ENCODE data around the gene PRDM16.

DNA sequence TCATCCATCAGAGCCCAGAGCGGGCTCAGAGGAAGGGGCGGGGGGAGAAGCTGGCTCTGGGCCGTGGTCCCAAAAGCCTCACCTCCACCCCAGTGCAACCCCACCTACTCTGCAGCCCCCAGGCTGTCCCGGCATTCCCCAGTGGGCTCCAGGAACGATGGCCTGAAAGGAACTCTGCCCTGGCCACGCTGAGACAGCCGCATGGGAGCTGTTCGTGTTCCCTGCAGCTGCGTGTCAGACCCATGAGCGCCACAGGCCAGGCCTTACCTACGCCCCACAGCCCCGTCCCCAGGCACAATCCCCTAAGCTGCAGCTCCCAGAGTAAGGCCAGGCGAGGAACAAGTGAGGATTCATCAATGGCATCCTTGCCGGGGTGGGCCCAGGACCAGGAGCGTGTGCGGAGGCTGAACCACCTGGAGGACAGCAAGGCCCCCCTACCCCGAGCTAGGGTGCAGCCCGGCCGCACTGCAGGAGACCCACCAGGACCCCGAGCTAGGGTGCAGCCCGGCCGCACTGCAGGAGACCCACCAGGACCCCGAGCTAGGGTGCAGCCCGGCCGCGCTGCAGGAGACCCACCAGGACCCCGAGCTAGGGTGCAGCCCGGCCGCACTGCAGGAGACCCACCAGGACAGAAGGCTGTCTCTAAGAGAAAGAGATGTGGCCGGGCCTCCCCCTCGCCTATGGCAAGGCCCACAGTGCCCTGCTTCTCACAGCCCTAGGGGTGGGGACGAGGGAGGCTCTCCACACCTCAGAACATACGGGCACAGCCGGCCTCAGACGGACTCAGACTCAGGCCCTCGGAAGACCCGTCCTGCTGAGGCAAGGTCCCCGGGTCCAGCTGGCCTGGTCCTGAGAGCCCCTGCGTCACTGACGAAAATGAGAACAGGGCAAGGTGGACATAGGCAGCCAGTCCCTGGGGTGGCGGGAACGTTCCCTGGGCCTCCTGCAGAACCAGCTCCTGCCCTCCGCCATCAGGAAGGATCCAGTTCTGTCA is 359.0 kb downstream of the PRDM16 start:
- TF ChIP-seq, protein P1, sequence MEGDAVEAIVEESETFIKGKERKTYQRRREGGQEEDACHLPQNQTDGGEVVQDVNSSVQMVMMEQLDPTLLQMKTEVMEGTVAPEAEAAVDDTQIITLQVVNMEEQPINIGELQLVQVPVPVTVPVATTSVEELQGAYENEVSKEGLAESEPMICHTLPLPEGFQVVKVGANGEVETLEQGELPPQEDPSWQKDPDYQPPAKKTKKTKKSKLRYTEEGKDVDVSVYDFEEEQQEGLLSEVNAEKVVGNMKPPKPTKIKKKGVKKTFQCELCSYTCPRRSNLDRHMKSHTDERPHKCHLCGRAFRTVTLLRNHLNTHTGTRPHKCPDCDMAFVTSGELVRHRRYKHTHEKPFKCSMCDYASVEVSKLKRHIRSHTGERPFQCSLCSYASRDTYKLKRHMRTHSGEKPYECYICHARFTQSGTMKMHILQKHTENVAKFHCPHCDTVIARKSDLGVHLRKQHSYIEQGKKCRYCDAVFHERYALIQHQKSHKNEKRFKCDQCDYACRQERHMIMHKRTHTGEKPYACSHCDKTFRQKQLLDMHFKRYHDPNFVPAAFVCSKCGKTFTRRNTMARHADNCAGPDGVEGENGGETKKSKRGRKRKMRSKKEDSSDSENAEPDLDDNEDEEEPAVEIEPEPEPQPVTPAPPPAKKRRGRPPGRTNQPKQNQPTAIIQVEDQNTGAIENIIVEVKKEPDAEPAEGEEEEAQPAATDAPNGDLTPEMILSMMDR (IDR thresholded peaks at IDR 0.05; ENCODE audit: low read length), result no peak
- no peak for TF ChIP-seq EZH2 (optimal IDR thresholded peaks at IDR 0.05; ENCODE audit: low read depth, low read length)
